Measurements from ENCODE around the gene MOCS3. TPM values are rescaled to one million over a fixed set of nuclear protein-coding genes. Genes with fewer than 3 reads are reported as not detected.

MOCS3 gene
- total and polyA plus RNA-seq, 2 of the 13 experiments (the other 11 are each of a cell fraction or from before 2014, with no cell fraction given): 3.7 to 8.4 TPM

DNA sequence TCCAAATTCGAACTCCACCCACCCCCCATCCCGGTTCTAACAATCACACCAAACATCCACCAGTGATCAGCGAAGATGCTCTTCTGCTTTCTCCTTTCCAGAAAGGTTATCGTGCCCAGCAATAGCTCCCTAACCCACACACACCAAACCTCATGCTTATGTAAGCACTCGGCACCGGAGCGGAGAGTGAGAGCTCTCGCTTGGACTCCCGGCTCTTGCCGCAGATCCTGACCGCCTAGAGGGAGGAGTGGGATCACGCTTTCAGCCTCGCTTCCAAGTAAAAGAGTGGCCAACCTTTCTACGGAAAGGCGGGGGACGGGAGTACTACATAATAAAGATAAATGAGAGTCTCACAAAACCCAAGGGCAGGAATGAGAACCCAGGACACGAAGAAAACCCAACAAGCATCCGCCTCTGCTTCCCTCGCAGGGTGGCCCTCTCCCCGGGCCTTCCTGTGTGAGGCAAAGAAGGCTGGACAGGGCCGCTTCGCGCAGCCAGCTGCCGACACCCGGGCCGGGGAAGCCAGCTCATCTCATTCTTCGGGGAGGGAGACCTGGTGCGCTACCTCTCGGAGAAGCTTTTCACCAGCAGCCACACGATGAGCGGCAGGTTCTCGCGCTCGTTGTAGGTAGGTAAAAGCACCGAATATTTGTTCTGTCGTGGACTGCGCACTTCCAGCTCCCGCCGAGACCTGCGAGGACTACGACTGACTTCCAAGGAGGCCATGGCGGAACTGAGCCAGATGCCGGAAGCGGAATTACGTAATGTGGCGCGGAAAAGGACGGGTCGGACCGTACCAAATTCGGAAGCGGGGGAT is 612 bp upstream of the MOCS3 start, which contains the start of gene DPM1 (continued):
- TF ChIP-seq, protein P1, sequence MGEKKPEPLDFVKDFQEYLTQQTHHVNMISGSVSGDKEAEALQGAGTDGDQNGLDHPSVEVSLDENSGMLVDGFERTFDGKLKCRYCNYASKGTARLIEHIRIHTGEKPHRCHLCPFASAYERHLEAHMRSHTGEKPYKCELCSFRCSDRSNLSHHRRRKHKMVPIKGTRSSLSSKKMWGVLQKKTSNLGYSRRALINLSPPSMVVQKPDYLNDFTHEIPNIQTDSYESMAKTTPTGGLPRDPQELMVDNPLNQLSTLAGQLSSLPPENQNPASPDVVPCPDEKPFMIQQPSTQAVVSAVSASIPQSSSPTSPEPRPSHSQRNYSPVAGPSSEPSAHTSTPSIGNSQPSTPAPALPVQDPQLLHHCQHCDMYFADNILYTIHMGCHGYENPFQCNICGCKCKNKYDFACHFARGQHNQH (CRISPR knock-in tag; IDR thresholded peaks at IDR 0.05): peak; percentile 85; the same call in 1 of the 2 replicates
- no peak for TF ChIP-seq ZNF569 (CRISPR knock-in tag; IDR thresholded peaks at IDR 0.05; ENCODE audit: borderline replicate concordance)
- TF ChIP-seq, protein P2, sequence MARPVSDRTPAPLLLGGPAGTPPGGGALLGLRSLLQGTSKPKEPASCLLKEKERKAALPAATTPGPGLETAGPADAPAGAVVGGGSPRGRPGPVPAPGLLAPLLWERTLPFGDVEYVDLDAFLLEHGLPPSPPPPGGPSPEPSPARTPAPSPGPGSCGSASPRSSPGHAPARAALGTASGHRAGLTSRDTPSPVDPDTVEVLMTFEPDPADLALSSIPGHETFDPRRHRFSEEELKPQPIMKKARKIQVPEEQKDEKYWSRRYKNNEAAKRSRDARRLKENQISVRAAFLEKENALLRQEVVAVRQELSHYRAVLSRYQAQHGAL (CRISPR knock-in tag; IDR thresholded peaks at IDR 0.05; ENCODE audit: not compliant biosample characterization): no peak
- TF ChIP-seq SMAD1 (CRISPR knock-in tag; IDR thresholded peaks at IDR 0.05; ENCODE audit: borderline replicate concordance, low read depth): peak; percentile 32; the same call in 1 of the 2 replicates
- no peak for TF ChIP-seq ZFP1 (CRISPR knock-in tag; IDR thresholded peaks at IDR 0.05)
- peak; percentile 51 for TF ChIP-seq ZBTB7B (CRISPR knock-in tag; IDR thresholded peaks at IDR 0.05)
- TF ChIP-seq, protein P3, sequence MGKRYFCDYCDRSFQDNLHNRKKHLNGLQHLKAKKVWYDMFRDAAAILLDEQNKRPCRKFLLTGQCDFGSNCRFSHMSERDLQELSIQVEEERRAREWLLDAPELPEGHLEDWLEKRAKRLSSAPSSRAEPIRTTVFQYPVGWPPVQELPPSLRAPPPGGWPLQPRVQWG (CRISPR knock-in tag; IDR thresholded peaks at IDR 0.05; ENCODE audit: borderline replicate concordance, low read depth): no peak
- peak; percentile 99 for TF ChIP-seq ASH2L (IDR thresholded peaks at IDR 0.05; ENCODE audit: insufficient read length, low read depth, low read length)
- TF ChIP-seq, protein P4, sequence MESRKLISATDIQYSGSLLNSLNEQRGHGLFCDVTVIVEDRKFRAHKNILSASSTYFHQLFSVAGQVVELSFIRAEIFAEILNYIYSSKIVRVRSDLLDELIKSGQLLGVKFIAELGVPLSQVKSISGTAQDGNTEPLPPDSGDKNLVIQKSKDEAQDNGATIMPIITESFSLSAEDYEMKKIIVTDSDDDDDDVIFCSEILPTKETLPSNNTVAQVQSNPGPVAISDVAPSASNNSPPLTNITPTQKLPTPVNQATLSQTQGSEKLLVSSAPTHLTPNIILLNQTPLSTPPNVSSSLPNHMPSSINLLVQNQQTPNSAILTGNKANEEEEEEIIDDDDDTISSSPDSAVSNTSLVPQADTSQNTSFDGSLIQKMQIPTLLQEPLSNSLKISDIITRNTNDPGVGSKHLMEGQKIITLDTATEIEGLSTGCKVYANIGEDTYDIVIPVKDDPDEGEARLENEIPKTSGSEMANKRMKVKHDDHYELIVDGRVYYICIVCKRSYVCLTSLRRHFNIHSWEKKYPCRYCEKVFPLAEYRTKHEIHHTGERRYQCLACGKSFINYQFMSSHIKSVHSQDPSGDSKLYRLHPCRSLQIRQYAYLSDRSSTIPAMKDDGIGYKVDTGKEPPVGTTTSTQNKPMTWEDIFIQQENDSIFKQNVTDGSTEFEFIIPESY (CRISPR knock-in tag; IDR thresholded peaks at IDR 0.05): peak; percentile 70
- peak; percentile 50; the same call in 1 of the 2 replicates for TF ChIP-seq MTA1 (CRISPR knock-in tag; IDR thresholded peaks at IDR 0.05; ENCODE audit: borderline replicate concordance)
- no peak for TF ChIP-seq PREB (CRISPR knock-in tag; IDR thresholded peaks at IDR 0.05)
- peak; percentile 52; the same call in 1 of the 2 replicates for TF ChIP-seq ARID3A (IDR thresholded peaks at IDR 0.05; ENCODE audit: low read depth, low read length)
- peak; percentile 75 for TF ChIP-seq SP4 (CRISPR knock-in tag; IDR thresholded peaks at IDR 0.05)
- TF ChIP-seq ZNF275 (CRISPR knock-in tag; IDR thresholded peaks at IDR 0.05; ENCODE audit: borderline replicate concordance): no peak; the same call in 1 of the 2 replicates
- TF ChIP-seq ZNF607 (CRISPR knock-in tag; IDR thresholded peaks at IDR 0.05; ENCODE audit: borderline replicate concordance): peak; percentile 66; the same call in 1 of the 2 replicates
- TF ChIP-seq TIGD3 (CRISPR knock-in tag; IDR thresholded peaks at IDR 0.05; ENCODE audit: borderline replicate concordance): peak; percentile 96
- TF ChIP-seq AKAP8 (CRISPR knock-in tag; IDR thresholded peaks at IDR 0.05): no peak

All from HepG2 (cell line).